ENCODE data around the gene ADRA2B. TPM values are rescaled to one million over a fixed set of nuclear protein-coding genes. Genes with fewer than 3 reads are reported as not detected.

Gene ADRA2B
- total RNA-seq, 1 experiment from 2014 or later, result 0.28 TPM

GRCh38 chr2:96104487-96104861, 11.9 kb downstream of the ADRA2B start:
- no peak for ATAC-seq
- intact Hi-C loops (cut with micrococcal nuclease; ENCODE audit: unreplicated experiment), result no loop called here

GRCh38 chr2:96103761-96104486, 12.4 kb downstream of the ADRA2B start:
- ChIA-PET CTCF (no interaction called here), POLR2A (no interaction called here)
- H3K27ac ChIP-seq (ENCODE audit: low read length), result no peak overlapping the region
- intact Hi-C loops (cut with micrococcal nuclease; ENCODE audit: unreplicated experiment) (no loop called here), in situ Hi-C loops (cut with HindIII; ENCODE audit: low pct_unique_long_range_greater_than_20kb, low sequenced_read_pairs) (no loop called here)
- no peaks in the 10 kb centered on the region for H3K36me3 ChIP-seq (ENCODE audit: control insufficient read depth, insufficient read depth, low read length)
- peaks cover 3% of the 10 kb centered on the region; the same call in 1 of the 2 replicates for H3K4me1 ChIP-seq (ENCODE audit: control insufficient read depth, insufficient read depth, low read length)
- H3K27me3 ChIP-seq (ENCODE audit: control insufficient read depth, insufficient read depth, low read length), result no peaks in the 10 kb centered on the region
- TF ChIP-seq, protein P1, sequence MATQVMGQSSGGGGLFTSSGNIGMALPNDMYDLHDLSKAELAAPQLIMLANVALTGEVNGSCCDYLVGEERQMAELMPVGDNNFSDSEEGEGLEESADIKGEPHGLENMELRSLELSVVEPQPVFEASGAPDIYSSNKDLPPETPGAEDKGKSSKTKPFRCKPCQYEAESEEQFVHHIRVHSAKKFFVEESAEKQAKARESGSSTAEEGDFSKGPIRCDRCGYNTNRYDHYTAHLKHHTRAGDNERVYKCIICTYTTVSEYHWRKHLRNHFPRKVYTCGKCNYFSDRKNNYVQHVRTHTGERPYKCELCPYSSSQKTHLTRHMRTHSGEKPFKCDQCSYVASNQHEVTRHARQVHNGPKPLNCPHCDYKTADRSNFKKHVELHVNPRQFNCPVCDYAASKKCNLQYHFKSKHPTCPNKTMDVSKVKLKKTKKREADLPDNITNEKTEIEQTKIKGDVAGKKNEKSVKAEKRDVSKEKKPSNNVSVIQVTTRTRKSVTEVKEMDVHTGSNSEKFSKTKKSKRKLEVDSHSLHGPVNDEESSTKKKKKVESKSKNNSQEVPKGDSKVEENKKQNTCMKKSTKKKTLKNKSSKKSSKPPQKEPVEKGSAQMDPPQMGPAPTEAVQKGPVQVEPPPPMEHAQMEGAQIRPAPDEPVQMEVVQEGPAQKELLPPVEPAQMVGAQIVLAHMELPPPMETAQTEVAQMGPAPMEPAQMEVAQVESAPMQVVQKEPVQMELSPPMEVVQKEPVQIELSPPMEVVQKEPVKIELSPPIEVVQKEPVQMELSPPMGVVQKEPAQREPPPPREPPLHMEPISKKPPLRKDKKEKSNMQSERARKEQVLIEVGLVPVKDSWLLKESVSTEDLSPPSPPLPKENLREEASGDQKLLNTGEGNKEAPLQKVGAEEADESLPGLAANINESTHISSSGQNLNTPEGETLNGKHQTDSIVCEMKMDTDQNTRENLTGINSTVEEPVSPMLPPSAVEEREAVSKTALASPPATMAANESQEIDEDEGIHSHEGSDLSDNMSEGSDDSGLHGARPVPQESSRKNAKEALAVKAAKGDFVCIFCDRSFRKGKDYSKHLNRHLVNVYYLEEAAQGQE (IDR thresholded peaks at IDR 0.05; ENCODE audit: insufficient read depth in 1 of 2, low read depth in 2 of 2, low read length in 1 of 2), result no peak
- TF ChIP-seq SIN3A (IDR thresholded peaks at IDR 0.05; ENCODE audit: borderline replicate concordance, insufficient read depth, low read depth, low read length), result no peak
- no peak for TF ChIP-seq TCF7L2 (IDR thresholded peaks at IDR 0.05; ENCODE audit: low read depth, low read length)
- TF ChIP-seq POLR2AphosphoS5 (IDR thresholded peaks at IDR 0.05; ENCODE audit: low read depth, low read length), result no peak
- no peak for TF ChIP-seq CTCF (IDR thresholded peaks at IDR 0.05)
- BruUV-seq (replicated peaks), result no TSS peak
- no peak for DNase-seq (ENCODE audit: low read depth, low spot score)
- ATAC-seq, result no peak
- H3K9me3 ChIP-seq (ENCODE audit: control insufficient read depth, insufficient read depth, low read depth, low read length), result no peaks in the 10 kb centered on the region
- H3K4me3 ChIP-seq (ENCODE audit: low read depth in 2 of 2, low read length in 2 of 2), result no peak overlapping the region

More at GRCh38 chr2:96104487-96104861, 11.9 kb downstream of the ADRA2B start:
- BruUV-seq (replicated peaks), result no TSS peak
- H3K36me3 ChIP-seq (ENCODE audit: control insufficient read depth, insufficient read depth, low read length), result no peaks in the 10 kb centered on the region
- ChIA-PET POLR2A (no interaction called here), CTCF (no interaction called here)
- in situ Hi-C loops (cut with HindIII; ENCODE audit: low pct_unique_long_range_greater_than_20kb, low sequenced_read_pairs), result no loop called here
- peaks cover 3% of the 10 kb centered on the region; the same call in 1 of the 2 replicates for H3K4me1 ChIP-seq (ENCODE audit: control insufficient read depth, insufficient read depth, low read length)
- H3K27ac ChIP-seq (ENCODE audit: low read length), result no peak overlapping the region
- TF ChIP-seq, protein P1 (IDR thresholded peaks at IDR 0.05; ENCODE audit: insufficient read depth in 1 of 2, low read depth in 2 of 2, low read length in 1 of 2), result no peak
- TF ChIP-seq CTCF (IDR thresholded peaks at IDR 0.05), result no peak
- no peak for TF ChIP-seq POLR2AphosphoS5 (IDR thresholded peaks at IDR 0.05; ENCODE audit: low read depth, low read length)
- no peak for TF ChIP-seq TCF7L2 (IDR thresholded peaks at IDR 0.05; ENCODE audit: low read depth, low read length)
- no peak for TF ChIP-seq SIN3A (IDR thresholded peaks at IDR 0.05; ENCODE audit: borderline replicate concordance, insufficient read depth, low read depth, low read length)
- H3K9me3 ChIP-seq (ENCODE audit: control insufficient read depth, insufficient read depth, low read depth, low read length), result no peaks in the 10 kb centered on the region
- no peak overlapping the region for H3K4me3 ChIP-seq (ENCODE audit: low read depth in 2 of 2, low read length in 2 of 2)
- no peaks in the 10 kb centered on the region for H3K27me3 ChIP-seq (ENCODE audit: control insufficient read depth, insufficient read depth, low read length)
- DNase-seq (ENCODE audit: low read depth, low spot score), result no peak
